ENCODE results near the gene SLC5A12. TPM values are rescaled to one million over a fixed set of nuclear protein-coding genes. Genes with fewer than 3 reads are reported as not detected.

Gene SLC5A12, protein sequence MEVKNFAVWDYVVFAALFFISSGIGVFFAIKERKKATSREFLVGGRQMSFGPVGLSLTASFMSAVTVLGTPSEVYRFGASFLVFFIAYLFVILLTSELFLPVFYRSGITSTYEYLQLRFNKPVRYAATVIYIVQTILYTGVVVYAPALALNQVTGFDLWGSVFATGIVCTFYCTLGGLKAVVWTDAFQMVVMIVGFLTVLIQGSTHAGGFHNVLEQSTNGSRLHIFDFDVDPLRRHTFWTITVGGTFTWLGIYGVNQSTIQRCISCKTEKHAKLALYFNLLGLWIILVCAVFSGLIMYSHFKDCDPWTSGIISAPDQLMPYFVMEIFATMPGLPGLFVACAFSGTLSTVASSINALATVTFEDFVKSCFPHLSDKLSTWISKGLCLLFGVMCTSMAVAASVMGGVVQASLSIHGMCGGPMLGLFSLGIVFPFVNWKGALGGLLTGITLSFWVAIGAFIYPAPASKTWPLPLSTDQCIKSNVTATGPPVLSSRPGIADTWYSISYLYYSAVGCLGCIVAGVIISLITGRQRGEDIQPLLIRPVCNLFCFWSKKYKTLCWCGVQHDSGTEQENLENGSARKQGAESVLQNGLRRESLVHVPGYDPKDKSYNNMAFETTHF
- not detected for total RNA-seq

GRCh38 chr11:26721948-26722475 lies at the start of gene SLC5A12:
Gene SLC5A12 (minus strand): TSS chr11:26722060. CDS start chr11:26721714, 346 bp downstream.
- DNase-seq: no peak
- no peak for ATAC-seq
- H3K4me3 Mint-ChIP-seq: no peak within 1 kb of the TSS
- ChIA-PET CTCF (no interaction called here), POLR2A (no interaction called here)
- H3K36me3 Mint-ChIP-seq (ENCODE audit: low read depth): no peaks in the 10 kb centered on the region
- H3K27me3 Mint-ChIP-seq (ENCODE audit: low read depth): no peaks in the 10 kb centered on the region
- H3K27ac Mint-ChIP-seq: no peak within 1 kb of the TSS
- no peaks in the 10 kb centered on the region for H3K9me3 Mint-ChIP-seq (ENCODE audit: insufficient read depth)
- H3K4me1 Mint-ChIP-seq (ENCODE audit: low read depth): no peaks in the 10 kb centered on the region

- H3K4me3 Mint-ChIP-seq: no peak overlapping the region
- POLR2A ChIA-PET: no interaction called here
- H3K27ac Mint-ChIP-seq: no peak overlapping the region
- no peaks in the 10 kb centered on the region for H3K27me3 Mint-ChIP-seq (ENCODE audit: low read depth)
- DNase-seq: no peak
- H3K36me3 Mint-ChIP-seq (ENCODE audit: low read depth): no peaks in the 10 kb centered on the region
- no peak for ATAC-seq
- CTCF ChIA-PET: no interaction called here
- no peaks in the 10 kb centered on the region for H3K4me1 Mint-ChIP-seq (ENCODE audit: low read depth)
- no peaks in the 10 kb centered on the region for H3K9me3 Mint-ChIP-seq (ENCODE audit: insufficient read depth)
These were observed 47.2 kb upstream of the SLC5A12 start for GRCh38 chr11:26769027-26769426.

DNA sequence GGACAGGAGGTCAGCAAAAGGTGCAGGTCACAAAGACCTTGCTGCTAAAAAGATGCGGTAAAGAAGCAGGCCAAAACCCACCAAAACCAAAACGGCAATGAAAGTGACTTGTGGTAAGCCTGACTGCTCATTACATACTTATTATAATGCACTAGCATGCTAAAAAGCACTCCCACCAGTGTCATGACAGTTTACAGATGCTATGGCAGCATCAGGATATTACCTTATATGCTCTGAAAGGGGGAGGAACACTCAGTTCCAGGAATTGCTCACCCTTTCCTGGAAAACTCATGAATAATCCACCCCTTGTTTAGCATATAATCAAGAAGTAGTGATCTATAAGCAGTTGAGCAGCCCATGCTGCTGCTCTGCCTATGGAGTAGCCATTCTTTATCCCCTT lies 45.2 kb upstream of the SLC5A12 start:
- no peaks in the 10 kb centered on the region for H3K36me3 Mint-ChIP-seq (ENCODE audit: low read depth)
- no peak overlapping the region for H3K4me3 Mint-ChIP-seq
- no peaks in the 10 kb centered on the region for H3K4me1 Mint-ChIP-seq (ENCODE audit: low read depth)
- H3K27ac Mint-ChIP-seq: no peak overlapping the region
- no peaks in the 10 kb centered on the region for H3K9me3 Mint-ChIP-seq (ENCODE audit: insufficient read depth)
- ATAC-seq: no peak
- no peak for DNase-seq
- CTCF ChIA-PET: no interaction called here
- POLR2A ChIA-PET: no interaction called here
- H3K27me3 Mint-ChIP-seq (ENCODE audit: low read depth): no peaks in the 10 kb centered on the region

- Mint-ChIP-seq H3K4me1 (ENCODE audit: low read depth) (no peaks in the 10 kb centered on the region), H3K27ac (no peak overlapping the region), H3K4me3 (no peak overlapping the region), H3K27me3 (ENCODE audit: low read depth) (no peaks in the 10 kb centered on the region), H3K9me3 (ENCODE audit: insufficient read depth) (no peaks in the 10 kb centered on the region), H3K36me3 (ENCODE audit: low read depth) (no peaks in the 10 kb centered on the region)
- no peak for DNase-seq
- ChIA-PET POLR2A (no interaction called here), CTCF (no interaction called here)
- no peak for ATAC-seq
These were observed 43.5 kb upstream of the SLC5A12 start for GRCh38 chr11:26765323-26765722.

DNA sequence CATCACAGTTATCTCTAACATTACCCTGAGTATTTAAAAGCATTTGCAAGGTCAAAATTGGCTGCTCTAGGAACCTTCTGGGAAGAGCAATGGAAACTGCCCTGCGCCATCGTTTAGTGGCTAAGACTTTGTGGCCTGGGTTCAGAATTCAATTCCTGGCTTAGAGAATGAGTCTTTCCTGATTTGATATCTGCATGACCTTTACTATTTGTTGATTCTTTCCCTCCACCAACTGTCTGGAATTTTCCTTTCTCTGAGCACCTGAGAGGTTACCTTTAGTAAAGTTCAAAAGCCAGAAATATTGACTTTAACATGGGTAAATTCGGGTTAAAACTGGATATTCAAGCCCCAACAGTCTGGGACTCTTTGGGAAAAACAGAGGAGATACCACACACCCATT lies 43.0 kb upstream of the SLC5A12 start:
- no peak for ATAC-seq
- Mint-ChIP-seq H3K9me3 (ENCODE audit: insufficient read depth) (no peaks in the 10 kb centered on the region), H3K4me1 (ENCODE audit: low read depth) (no peaks in the 10 kb centered on the region), H3K36me3 (ENCODE audit: low read depth) (no peaks in the 10 kb centered on the region), H3K27me3 (ENCODE audit: low read depth) (no peaks in the 10 kb centered on the region), H3K27ac (no peak overlapping the region), H3K4me3 (no peak overlapping the region)
- no peak for DNase-seq
- ChIA-PET POLR2A (no interaction called here), CTCF (no interaction called here)

DNA sequence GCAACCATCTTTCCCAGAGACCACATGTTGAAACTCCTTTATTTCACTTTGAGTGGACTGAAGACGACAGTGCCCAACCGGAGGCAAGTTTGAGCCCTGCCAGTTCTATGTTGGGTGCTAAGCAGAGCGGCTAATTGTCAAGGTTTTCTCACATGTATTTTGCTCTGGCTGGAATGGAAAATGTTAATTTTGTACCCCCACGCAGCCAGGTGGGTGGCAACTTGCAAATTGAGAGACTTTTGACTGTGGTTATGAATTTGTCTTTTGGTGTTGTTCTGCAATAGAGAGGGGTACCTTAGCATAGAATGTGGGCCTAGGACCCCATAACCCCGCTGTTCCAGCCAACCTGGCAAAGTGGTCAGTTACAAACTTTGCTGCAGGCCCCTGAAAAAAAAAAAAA lies 42.5 kb upstream of the SLC5A12 start:
- Mint-ChIP-seq H3K4me3 (no peak overlapping the region), H3K9me3 (ENCODE audit: insufficient read depth) (no peaks in the 10 kb centered on the region), H3K36me3 (ENCODE audit: low read depth) (no peaks in the 10 kb centered on the region), H3K27ac (no peak overlapping the region), H3K27me3 (ENCODE audit: low read depth) (no peaks in the 10 kb centered on the region), H3K4me1 (ENCODE audit: low read depth) (no peaks in the 10 kb centered on the region)
- DNase-seq (no peak), ATAC-seq (no peak)
- POLR2A ChIA-PET: no interaction called here
- CTCF ChIA-PET: no interaction called here

DNA sequence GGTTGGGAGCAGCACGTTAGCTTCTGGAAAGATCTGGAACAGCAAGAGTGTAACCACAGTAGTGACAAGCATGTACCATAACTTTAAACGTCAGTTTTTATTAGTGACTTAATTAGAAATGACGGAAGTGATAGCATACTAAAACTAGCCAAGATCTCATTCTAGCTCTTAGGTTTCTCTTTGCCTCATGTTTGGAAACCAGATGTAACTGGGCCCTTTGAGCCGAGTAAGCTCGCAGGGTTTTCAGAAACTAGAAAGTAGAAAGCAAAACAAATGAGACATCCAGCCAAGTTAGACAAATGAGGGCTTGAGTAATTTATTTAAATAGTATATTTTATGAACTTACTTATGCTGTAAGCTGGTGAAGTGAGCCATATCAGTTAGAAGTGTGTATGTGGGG lies 40.2 kb upstream of the SLC5A12 start:
- ATAC-seq (no peak), DNase-seq (no peak)
- Mint-ChIP-seq H3K27ac (no peak overlapping the region), H3K27me3 (ENCODE audit: low read depth) (no peaks in the 10 kb centered on the region), H3K36me3 (ENCODE audit: low read depth) (no peaks in the 10 kb centered on the region), H3K4me3 (no peak overlapping the region), H3K4me1 (ENCODE audit: low read depth) (no peaks in the 10 kb centered on the region), H3K9me3 (ENCODE audit: insufficient read depth) (peaks cover 3% of the 10 kb centered on the region)
- CTCF ChIA-PET: no interaction called here
- POLR2A ChIA-PET: no interaction called here

- ChIA-PET CTCF (no interaction called here), POLR2A (no interaction called here)
- Mint-ChIP-seq H3K36me3 (ENCODE audit: low read depth) (no peaks in the 10 kb centered on the region), H3K4me1 (ENCODE audit: low read depth) (no peaks in the 10 kb centered on the region), H3K27me3 (ENCODE audit: low read depth) (no peaks in the 10 kb centered on the region), H3K27ac (no peak overlapping the region), H3K9me3 (ENCODE audit: insufficient read depth) (peaks cover 3% of the 10 kb centered on the region), H3K4me3 (no peak overlapping the region)
- ATAC-seq (no peak), DNase-seq (no peak)
These were observed 39.5 kb upstream of the SLC5A12 start for GRCh38 chr11:26761361-26761809.

DNA sequence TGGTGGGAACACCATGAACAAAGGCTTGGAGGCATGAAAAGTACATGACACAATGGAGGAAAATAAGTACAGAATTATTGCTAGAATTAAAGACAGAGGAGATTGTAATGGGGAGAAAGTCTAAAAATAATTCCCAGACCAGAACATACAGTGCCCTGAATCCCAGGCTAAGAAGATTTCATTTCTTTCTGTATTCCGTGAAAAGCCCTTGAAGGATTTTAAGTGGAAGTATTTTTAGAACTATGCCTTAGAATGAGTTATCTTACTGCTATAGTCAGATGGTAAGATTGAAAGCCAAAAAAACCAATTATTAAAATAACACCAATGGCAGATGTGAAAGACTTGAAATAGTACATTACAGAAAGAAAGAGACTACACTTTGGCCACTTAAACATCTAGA lies 36.1 kb upstream of the SLC5A12 start:
- no peak for DNase-seq
- no peak for ATAC-seq
- H3K9me3 Mint-ChIP-seq (ENCODE audit: insufficient read depth): peaks cover 3% of the 10 kb centered on the region
- H3K4me3 Mint-ChIP-seq: no peak overlapping the region
- H3K27me3 Mint-ChIP-seq (ENCODE audit: low read depth): no peaks in the 10 kb centered on the region
- no peaks in the 10 kb centered on the region for H3K36me3 Mint-ChIP-seq (ENCODE audit: low read depth)
- no peaks in the 10 kb centered on the region for H3K4me1 Mint-ChIP-seq (ENCODE audit: low read depth)
- CTCF ChIA-PET: no interaction called here
- H3K27ac Mint-ChIP-seq: no peak overlapping the region
- POLR2A ChIA-PET: no interaction called here

- no peak overlapping the region for H3K4me3 Mint-ChIP-seq
- CTCF ChIA-PET: no interaction called here
These were observed 33.9 kb upstream of the SLC5A12 start for GRCh38 chr11:26755762-26756161.

DNA sequence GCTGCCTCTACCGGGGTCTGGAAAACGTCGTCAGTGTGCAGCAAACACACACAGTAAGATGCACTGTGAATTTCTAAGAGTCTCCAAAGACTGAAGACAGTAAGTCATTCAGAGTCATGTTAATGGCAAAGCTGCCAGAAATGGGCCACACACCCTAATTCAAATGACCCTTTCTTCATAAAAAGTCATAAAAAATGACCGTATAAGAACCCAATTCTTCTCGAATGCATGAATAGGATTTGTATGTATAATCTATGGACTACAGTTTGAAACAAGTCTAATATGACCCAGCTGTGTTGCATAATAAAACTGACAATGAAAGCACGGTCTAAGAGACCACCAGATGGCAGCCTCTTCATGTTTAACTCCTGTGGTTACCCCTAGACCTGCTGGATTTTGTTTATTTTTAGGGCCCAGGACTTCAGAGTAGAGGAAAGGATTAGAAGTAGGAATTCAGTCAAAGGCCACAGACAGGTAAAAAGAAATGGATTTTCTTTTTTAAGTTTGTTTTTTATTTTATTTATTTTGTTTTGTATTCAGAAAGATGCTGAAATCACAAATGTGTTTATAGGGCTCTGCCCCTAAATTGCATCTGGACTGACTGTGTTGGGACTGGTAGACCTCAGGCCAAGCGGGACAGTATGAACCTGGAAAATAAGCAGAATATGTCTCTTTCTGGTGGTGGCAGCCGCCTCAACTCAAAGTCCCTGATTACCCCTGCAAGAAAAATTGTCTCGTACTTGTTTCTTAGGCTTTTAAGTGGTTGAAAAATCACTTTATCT lies 32.1 kb upstream of the SLC5A12 start:
- DNase-seq (no peak), ATAC-seq (no peak)
- no peaks in the 10 kb centered on the region for H3K27me3 Mint-ChIP-seq (ENCODE audit: low read depth)
- CTCF ChIA-PET: no interaction called here
- H3K36me3 Mint-ChIP-seq (ENCODE audit: low read depth): no peaks in the 10 kb centered on the region
- POLR2A ChIA-PET: no interaction called here
- no peak overlapping the region for H3K27ac Mint-ChIP-seq
- peaks cover 3% of the 10 kb centered on the region for H3K9me3 Mint-ChIP-seq (ENCODE audit: insufficient read depth)
- H3K4me3 Mint-ChIP-seq: no peak overlapping the region
- H3K4me1 Mint-ChIP-seq (ENCODE audit: low read depth): no peaks in the 10 kb centered on the region

More at GRCh38 chr11:26755762-26756161, 33.9 kb upstream of the SLC5A12 start:
- no peak for ATAC-seq
- no peaks in the 10 kb centered on the region for H3K4me1 Mint-ChIP-seq (ENCODE audit: low read depth)
- no peak overlapping the region for H3K27ac Mint-ChIP-seq
- H3K27me3 Mint-ChIP-seq (ENCODE audit: low read depth): no peaks in the 10 kb centered on the region
- POLR2A ChIA-PET: no interaction called here
- DNase-seq: no peak
- H3K36me3 Mint-ChIP-seq (ENCODE audit: low read depth): no peaks in the 10 kb centered on the region
- peaks cover 3% of the 10 kb centered on the region for H3K9me3 Mint-ChIP-seq (ENCODE audit: insufficient read depth)

DNA sequence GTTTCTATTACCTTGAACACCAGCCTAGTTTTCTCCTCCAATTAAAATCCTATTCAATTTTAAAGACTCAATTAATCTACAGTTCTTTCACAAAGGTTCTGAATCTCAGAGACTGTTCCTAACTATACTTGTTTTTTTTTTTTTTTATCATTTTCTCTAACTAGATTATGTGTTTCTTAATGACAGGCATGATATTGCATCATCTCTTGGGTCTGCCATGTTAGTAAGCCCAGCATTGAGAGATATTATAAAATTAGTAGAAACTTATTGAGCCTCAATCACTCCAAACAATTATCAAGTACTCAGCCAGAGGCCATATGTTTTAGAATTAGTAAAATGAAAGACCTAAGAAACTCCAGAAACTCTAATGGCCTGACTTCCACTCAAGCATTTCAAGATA lies 28.1 kb upstream of the SLC5A12 start:
- ChIA-PET POLR2A (no interaction called here), CTCF (no interaction called here)
- Mint-ChIP-seq H3K4me3 (no peak overlapping the region), H3K9me3 (ENCODE audit: insufficient read depth) (no peaks in the 10 kb centered on the region), H3K27ac (no peak overlapping the region), H3K4me1 (ENCODE audit: low read depth) (no peaks in the 10 kb centered on the region), H3K36me3 (ENCODE audit: low read depth) (no peaks in the 10 kb centered on the region), H3K27me3 (ENCODE audit: low read depth) (no peaks in the 10 kb centered on the region)
- DNase-seq: no peak
- ATAC-seq: no peak
